Measurements from ENCODE around the gene U2AF2. TPM values are rescaled to one million over a fixed set of nuclear protein-coding genes. Genes with fewer than 3 reads are reported as not detected.

The U2AF2 gene
- total RNA-seq, 1 experiment from 2014 or later, result 321 TPM

GRCh38 chr19:55683449-55684261 lies 28.8 kb downstream of the U2AF2 start:
- Histone ChIP-seq H2BK20ac (ENCODE audit: low read depth, low read length, poor library complexity, severe bottlenecking) (no peak overlapping the region), H2AK5ac (ENCODE audit: insufficient read length, low read length) (no peak overlapping the region), H3K79me1 (ENCODE audit: insufficient read depth, low read depth, low read length, poor library complexity, severe bottlenecking) (peaks cover 5% of the 10 kb centered on the region), H2BK120ac (ENCODE audit: low read depth, low read length, poor library complexity, severe bottlenecking) (no peak overlapping the region), H3K23me2 (ENCODE audit: insufficient read length, low read depth, low read length, poor library complexity, severe bottlenecking) (no peaks in the 10 kb centered on the region), H2BK12ac (ENCODE audit: insufficient read length, low read depth, low read length) (no peak overlapping the region), H3K9ac (ENCODE audit: extremely low read depth, insufficient read length, low read length) (no peak overlapping the region), H3K14ac (ENCODE audit: insufficient read depth, low read length) (no peak overlapping the region), H3K27ac (ENCODE audit: insufficient read length, low read depth, low read length) (no peak overlapping the region), H4K20me1 (ENCODE audit: control insufficient read depth, insufficient read depth, insufficient read length) (no peaks in the 10 kb centered on the region), H3K4ac (ENCODE audit: low read depth, low read length) (no peak overlapping the region), H3K4me1 (ENCODE audit: insufficient read depth, low read length) (no peaks in the 10 kb centered on the region), H3T11ph (ENCODE audit: low read length) (no peak overlapping the region), H3K4me2 (ENCODE audit: insufficient read depth, insufficient read length, low read length) (no peak overlapping the region), H2BK5ac (ENCODE audit: insufficient read length, low read length) (no peak overlapping the region), H4K91ac (ENCODE audit: insufficient read length, low read depth, low read length) (no peak overlapping the region), H2AFZ (ENCODE audit: low read length) (no peak overlapping the region), H3K23ac (ENCODE audit: insufficient read length, low read depth, low read length) (no peak overlapping the region), H4K8ac (replicated peaks; ENCODE audit: insufficient read length, low read depth, low read length) (no peak overlapping the region), H3K9me3 (ENCODE audit: control insufficient read depth, low read depth, low read length) (no peaks in the 10 kb centered on the region), H3K79me2 (ENCODE audit: insufficient read depth, low read length) (0 out of 2 replicates have a peak, but pooled peaks cover 1% of the 10 kb centered on the region), H3K56ac (ENCODE audit: insufficient read length, low read depth, low read length) (no peak overlapping the region), H3K27me3 (ENCODE audit: insufficient read depth, low read length) (no peaks in the 10 kb centered on the region), H3K18ac (ENCODE audit: insufficient read length, low read depth, low read length) (no peak overlapping the region), H2BK15ac (ENCODE audit: low read depth, low read length) (no peak overlapping the region), H4K5ac (ENCODE audit: insufficient read length, low read depth, low read length) (no peak overlapping the region)
- Mint-ChIP-seq H3K27ac (no peak overlapping the region), H3K4me1 (no peaks in the 10 kb centered on the region), H3K27me3 (ENCODE audit: low read depth) (no peaks in the 10 kb centered on the region), H3K36me3 (ENCODE audit: insufficient read depth in 1 of 3, low read depth in 3 of 3) (peaks cover 26 to 65% (median 48%) of the 10 kb centered on the region in 3 experiments), H3K9me3 (no peaks in the 10 kb centered on the region; a peak in 1 of 5 replicates), H3K4me3 (no peak overlapping the region)
- TF ChIP-seq, protein P1, sequence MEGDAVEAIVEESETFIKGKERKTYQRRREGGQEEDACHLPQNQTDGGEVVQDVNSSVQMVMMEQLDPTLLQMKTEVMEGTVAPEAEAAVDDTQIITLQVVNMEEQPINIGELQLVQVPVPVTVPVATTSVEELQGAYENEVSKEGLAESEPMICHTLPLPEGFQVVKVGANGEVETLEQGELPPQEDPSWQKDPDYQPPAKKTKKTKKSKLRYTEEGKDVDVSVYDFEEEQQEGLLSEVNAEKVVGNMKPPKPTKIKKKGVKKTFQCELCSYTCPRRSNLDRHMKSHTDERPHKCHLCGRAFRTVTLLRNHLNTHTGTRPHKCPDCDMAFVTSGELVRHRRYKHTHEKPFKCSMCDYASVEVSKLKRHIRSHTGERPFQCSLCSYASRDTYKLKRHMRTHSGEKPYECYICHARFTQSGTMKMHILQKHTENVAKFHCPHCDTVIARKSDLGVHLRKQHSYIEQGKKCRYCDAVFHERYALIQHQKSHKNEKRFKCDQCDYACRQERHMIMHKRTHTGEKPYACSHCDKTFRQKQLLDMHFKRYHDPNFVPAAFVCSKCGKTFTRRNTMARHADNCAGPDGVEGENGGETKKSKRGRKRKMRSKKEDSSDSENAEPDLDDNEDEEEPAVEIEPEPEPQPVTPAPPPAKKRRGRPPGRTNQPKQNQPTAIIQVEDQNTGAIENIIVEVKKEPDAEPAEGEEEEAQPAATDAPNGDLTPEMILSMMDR (conservative IDR thresholded peaks at IDR 0.05), result no peak
- WGBS (ENCODE audit: extremely low coverage, insufficient read length, low lambda C conversion rate), result no CpG with 5 or more reads among the region's 22 CpGs
- DNase-seq, result no peak
